GM12892 (cell line): ENCODE measurements around the gene HMCN2.

Experiments
- POLR2AphosphoS5 ChIP-seq: IDR thresholded peaks from 2 replicates; pipeline ENCODE4 v1.6.1; 2011; ENCODE audit warnings: low read depth, low read length, control low read depth
- TAF1 ChIP-seq: IDR thresholded peaks from 2 replicates; pipeline ENCODE4 v1.6.1; 2011; ENCODE audit warnings: low read depth, mild to moderate bottlenecking, control low read depth, low read length, borderline replicate concordance

- TF ChIP-seq TAF1 (no peak), POLR2AphosphoS5 (no peak)
Measured at GRCh38 chr9:130448035-130448624, 182.6 kb downstream of the HMCN2 start.
